ENCODE measurements around the gene MTARC1.

- TF ChIP-seq, protein P1, sequence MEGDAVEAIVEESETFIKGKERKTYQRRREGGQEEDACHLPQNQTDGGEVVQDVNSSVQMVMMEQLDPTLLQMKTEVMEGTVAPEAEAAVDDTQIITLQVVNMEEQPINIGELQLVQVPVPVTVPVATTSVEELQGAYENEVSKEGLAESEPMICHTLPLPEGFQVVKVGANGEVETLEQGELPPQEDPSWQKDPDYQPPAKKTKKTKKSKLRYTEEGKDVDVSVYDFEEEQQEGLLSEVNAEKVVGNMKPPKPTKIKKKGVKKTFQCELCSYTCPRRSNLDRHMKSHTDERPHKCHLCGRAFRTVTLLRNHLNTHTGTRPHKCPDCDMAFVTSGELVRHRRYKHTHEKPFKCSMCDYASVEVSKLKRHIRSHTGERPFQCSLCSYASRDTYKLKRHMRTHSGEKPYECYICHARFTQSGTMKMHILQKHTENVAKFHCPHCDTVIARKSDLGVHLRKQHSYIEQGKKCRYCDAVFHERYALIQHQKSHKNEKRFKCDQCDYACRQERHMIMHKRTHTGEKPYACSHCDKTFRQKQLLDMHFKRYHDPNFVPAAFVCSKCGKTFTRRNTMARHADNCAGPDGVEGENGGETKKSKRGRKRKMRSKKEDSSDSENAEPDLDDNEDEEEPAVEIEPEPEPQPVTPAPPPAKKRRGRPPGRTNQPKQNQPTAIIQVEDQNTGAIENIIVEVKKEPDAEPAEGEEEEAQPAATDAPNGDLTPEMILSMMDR (IDR thresholded peaks at IDR 0.05), result no peak
- TF ChIP-seq EZH2 (IDR thresholded peaks at IDR 0.05; ENCODE audit: borderline replicate concordance, insufficient read depth, low read depth, low read length, poor library complexity, severe bottlenecking), result no peak
These were observed 37.6 kb downstream of the MTARC1 start for GRCh38 chr1:220824031-220824989.

Measured in B cell (primary cell).